Ascending aorta (tissue), 2 donors: Measurements from ENCODE around the gene LRIG2. TPM values are rescaled to one million over a fixed set of nuclear protein-coding genes. Genes with fewer than 3 reads are reported as not detected.

Source experiments
- DNase-seq, 2 donors: peaks; one replicate each; pipeline ENCODE4 v3.0.0-alpha.2; 2019; ENCODE audit warnings: low spot score in 2 of 2
- H3K27ac ChIP-seq, 2 donors: fragments of 200-600 bp; sonication (generic); one replicate each; pipeline ENCODE4 v1.5.1; 2016 to 2017; ENCODE audit warnings: mild to moderate bottlenecking in 1 of 2
- H3K27me3 ChIP-seq: fragments of 200-600 bp; sonication (generic); one replicate; pipeline ENCODE4 v1.5.1; 2017
- H3K36me3 ChIP-seq, 2 donors: fragments of 200-600 bp; sonication (generic); one replicate each; pipeline ENCODE4 v1.5.1; 2016
- H3K4me1 ChIP-seq, 2 donors: fragments of 200-600 bp; sonication (generic); one replicate each; pipeline ENCODE4 v1.5.1; 2016 to 2017; ENCODE audit warnings: mild to moderate bottlenecking in 1 of 2
- H3K4me3 ChIP-seq, 2 donors: fragments of 200-600 bp; sonication (generic); one replicate each; pipeline ENCODE4 v1.5.1; 2016 to 2017; ENCODE audit warnings: mild to moderate bottlenecking in 1 of 2
- H3K9me3 ChIP-seq, 2 donors: fragments of 200-600 bp; sonication (generic); one replicate each; pipeline ENCODE4 v1.5.1; 2016
- intact Hi-C: fragments of 100-400 bp; cut with DNase I; formaldehyde crosslinking; loops from one replicate; pipeline ENCODE4 v1.15.1; 2023
- total RNA-seq: library from RNA; depleted of rRNA; stranded (reverse); fragments of >200 nt; gene quantifications from one replicate; pipeline ENCODE4 v1.1.0, GENCODE V29; 2016
- TF ChIP-seq, protein P1 (sequence below), 3 experiments: fragments of 200-600 bp in 2 of 3; fragments of 450-650 bp in 1 of 3; sonication (generic) in 2 of 3; IDR thresholded peaks; one replicate each; pipeline ENCODE4 v1.5.1; 2016 to 2019; ENCODE audit warnings: antibody characterized with exemption in 3 of 3, mild to moderate bottlenecking in 1 of 3, moderate library complexity in 1 of 3

The LRIG2 gene
- total RNA-seq, 1 donor from 2014 or later = 16.1 TPM

GRCh38 chr1:113133038-113133437 is 60.0 kb downstream of the LRIG2 start:
- intact Hi-C loops = no loop called here
- no peaks in the 10 kb centered on the region for H3K4me1 ChIP-seq
- H3K9me3 ChIP-seq = no peaks in the 10 kb centered on the region
- H3K36me3 ChIP-seq = peaks cover 4% of the 10 kb centered on the region in 2 donors
- TF ChIP-seq, protein P1, sequence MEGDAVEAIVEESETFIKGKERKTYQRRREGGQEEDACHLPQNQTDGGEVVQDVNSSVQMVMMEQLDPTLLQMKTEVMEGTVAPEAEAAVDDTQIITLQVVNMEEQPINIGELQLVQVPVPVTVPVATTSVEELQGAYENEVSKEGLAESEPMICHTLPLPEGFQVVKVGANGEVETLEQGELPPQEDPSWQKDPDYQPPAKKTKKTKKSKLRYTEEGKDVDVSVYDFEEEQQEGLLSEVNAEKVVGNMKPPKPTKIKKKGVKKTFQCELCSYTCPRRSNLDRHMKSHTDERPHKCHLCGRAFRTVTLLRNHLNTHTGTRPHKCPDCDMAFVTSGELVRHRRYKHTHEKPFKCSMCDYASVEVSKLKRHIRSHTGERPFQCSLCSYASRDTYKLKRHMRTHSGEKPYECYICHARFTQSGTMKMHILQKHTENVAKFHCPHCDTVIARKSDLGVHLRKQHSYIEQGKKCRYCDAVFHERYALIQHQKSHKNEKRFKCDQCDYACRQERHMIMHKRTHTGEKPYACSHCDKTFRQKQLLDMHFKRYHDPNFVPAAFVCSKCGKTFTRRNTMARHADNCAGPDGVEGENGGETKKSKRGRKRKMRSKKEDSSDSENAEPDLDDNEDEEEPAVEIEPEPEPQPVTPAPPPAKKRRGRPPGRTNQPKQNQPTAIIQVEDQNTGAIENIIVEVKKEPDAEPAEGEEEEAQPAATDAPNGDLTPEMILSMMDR (IDR thresholded peaks at IDR 0.05) = no peak
- no peaks in the 10 kb centered on the region for H3K27me3 ChIP-seq
- H3K27ac ChIP-seq = no peak overlapping the region
- no peak overlapping the region for H3K4me3 ChIP-seq
- no peak for DNase-seq

- Histone ChIP-seq H3K36me3 (peaks cover 0 to 3% of the 10 kb centered on the region in 2 donors), H3K4me1 (no peaks in the 10 kb centered on the region), H3K4me3 (no peak overlapping the region), H3K27ac (no peak overlapping the region), H3K27me3 (no peaks in the 10 kb centered on the region), H3K9me3 (no peaks in the 10 kb centered on the region)
- TF ChIP-seq, protein P1 (IDR thresholded peaks at IDR 0.05) = no peak
- intact Hi-C loops = no loop called here
- no peak for DNase-seq
These were observed 60.8 kb downstream of the LRIG2 start for GRCh38 chr1:113133759-113134158.

GRCh38 chr1:113135460-113135859 is 62.5 kb downstream of the LRIG2 start:
- TF ChIP-seq, protein P1 (IDR thresholded peaks at IDR 0.05) = no peak
- no peaks in the 10 kb centered on the region for H3K9me3 ChIP-seq
- no peak overlapping the region for H3K4me3 ChIP-seq
- H3K4me1 ChIP-seq = no peaks in the 10 kb centered on the region
- no peaks in the 10 kb centered on the region for H3K36me3 ChIP-seq
- no peaks in the 10 kb centered on the region for H3K27me3 ChIP-seq
- H3K27ac ChIP-seq = no peak overlapping the region
- no peak for DNase-seq
- intact Hi-C loops = no loop called here

DNA sequence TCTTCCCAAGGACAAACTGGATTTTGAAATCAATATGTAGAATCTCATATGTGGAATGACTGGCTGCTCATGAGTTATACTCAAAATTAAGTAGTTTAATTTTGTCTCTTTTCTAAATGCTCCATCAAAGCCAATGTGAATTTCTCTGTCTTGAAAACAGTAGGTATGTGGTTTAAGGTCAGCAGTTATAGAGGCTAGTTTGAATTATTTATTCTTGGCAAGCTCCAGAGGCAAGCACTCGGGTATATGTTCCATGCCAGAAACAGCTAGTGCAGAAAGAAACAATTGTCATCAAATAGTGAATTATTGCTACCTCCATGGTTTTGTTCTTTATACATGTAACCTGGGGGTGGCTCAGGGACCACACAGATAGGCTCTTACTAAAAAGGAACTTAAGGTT is 63.5 kb downstream of the LRIG2 start:
- DNase-seq = no peak
- Histone ChIP-seq H3K27ac (no peak overlapping the region), H3K4me3 (no peak overlapping the region), H3K4me1 (peaks cover 0 to 2% of the 10 kb centered on the region in 2 donors), H3K9me3 (no peaks in the 10 kb centered on the region), H3K36me3 (no peaks in the 10 kb centered on the region), H3K27me3 (no peaks in the 10 kb centered on the region)
- TF ChIP-seq, protein P1 (IDR thresholded peaks at IDR 0.05) = no peak
- intact Hi-C loops = no loop called here

- H3K9me3 ChIP-seq = no peaks in the 10 kb centered on the region
- no peaks in the 10 kb centered on the region for H3K36me3 ChIP-seq
- DNase-seq = no peak
- intact Hi-C loops = no loop called here
- TF ChIP-seq, protein P1 (IDR thresholded peaks at IDR 0.05) = no peak
- H3K4me1 ChIP-seq = peaks cover 0 to 2% of the 10 kb centered on the region in 2 donors
- no peak overlapping the region for H3K27ac ChIP-seq
- H3K27me3 ChIP-seq = no peaks in the 10 kb centered on the region
- no peak overlapping the region for H3K4me3 ChIP-seq
These were observed 64.6 kb downstream of the LRIG2 start for GRCh38 chr1:113137563-113137962.

DNA sequence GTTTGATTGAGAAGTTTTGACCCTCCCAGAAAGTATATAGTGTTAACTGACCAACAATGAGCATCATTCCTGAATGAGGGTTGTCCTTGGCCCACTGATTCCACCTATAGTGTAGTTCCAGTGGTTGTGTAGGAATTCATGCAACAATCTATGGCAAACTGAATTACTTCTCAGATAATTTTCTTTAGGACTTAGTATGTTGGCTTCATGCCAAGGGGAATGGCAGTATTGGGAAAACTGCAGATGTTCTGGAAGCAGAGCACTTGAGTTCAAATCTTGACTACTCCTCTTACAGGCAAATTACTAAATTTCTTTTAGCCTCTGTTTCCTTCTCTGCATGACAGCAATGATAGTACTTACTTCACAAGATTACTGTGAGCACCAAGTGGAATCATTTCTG is 65.8 kb downstream of the LRIG2 start:
- intact Hi-C loops = no loop called here
- Histone ChIP-seq H3K4me1 (peaks cover 0 to 2% of the 10 kb centered on the region in 2 donors), H3K4me3 (no peak overlapping the region), H3K36me3 (no peaks in the 10 kb centered on the region), H3K27me3 (no peaks in the 10 kb centered on the region), H3K27ac (no peak overlapping the region), H3K9me3 (no peaks in the 10 kb centered on the region)
- TF ChIP-seq, protein P1 (IDR thresholded peaks at IDR 0.05) = no peak
- DNase-seq = no peak
